ENCODE measurements around the gene NDUFB3. TPM values are rescaled to one million over a fixed set of nuclear protein-coding genes. Genes with fewer than 3 reads are reported as not detected.
A peak's percentile ranks its signal among the peaks of the same experiment; 100 is the strongest.

NDUFB3 gene
- total and polyA plus RNA-seq, 10 of the 15 experiments (the other 5 are each of a cell fraction or from before 2014, with no cell fraction given), result 115 to 1,059 (median 187) TPM

GRCh38 chr2:201118121-201118960 is 46.5 kb downstream of the NDUFB3 start (continued):
- peak; percentile 99 for TF ChIP-seq IKZF1 (conservative IDR thresholded peaks at IDR 0.05)
- TF ChIP-seq NRF1 (conservative IDR thresholded peaks at IDR 0.05; ENCODE audit: low read depth, low read length), result no peak
- TF ChIP-seq ZNF24 (IDR thresholded peaks at IDR 0.05), result peak; percentile 74
- TF ChIP-seq ZNF687 (IDR thresholded peaks at IDR 0.05), result peak; percentile 88
- TF ChIP-seq MTA2 (IDR thresholded peaks at IDR 0.05; ENCODE audit: low read depth), result peak; percentile 94
- peak; percentile 97 to 98 for TF ChIP-seq IKZF2 (IDR thresholded peaks at IDR 0.05)
- no peak for TF ChIP-seq ZZZ3 (IDR thresholded peaks at IDR 0.05; ENCODE audit: control insufficient read depth, insufficient read length, low read depth)
- TF ChIP-seq SPI1 (IDR thresholded peaks at IDR 0.05; ENCODE audit: borderline replicate concordance, insufficient read depth, low read depth, low read length), result no peak
- TF ChIP-seq RCOR1 (conservative IDR thresholded peaks at IDR 0.05; ENCODE audit: low read depth, low read length), result no peak
- TF ChIP-seq CTCF (IDR thresholded peaks at IDR 0.05 in 2 of 3, conservative IDR thresholded peaks at IDR 0.05 in 1 of 3; ENCODE audit: control insufficient read depth in 2 of 3, extremely low read depth in 1 of 3, insufficient read depth in 1 of 3, low read depth in 3 of 3, low read length in 3 of 3), result peak; percentile 37 to 65 (median 42)
- TF ChIP-seq NR2F1 (conservative IDR thresholded peaks at IDR 0.05), result peak; percentile 97
- peak; percentile 89 to 91 for TF ChIP-seq BHLHE40 (IDR thresholded peaks at IDR 0.05; ENCODE audit: borderline replicate concordance in 1 of 2, low read depth in 2 of 2, low read length in 1 of 2)
- no peak for TF ChIP-seq E2F8 (IDR thresholded peaks at IDR 0.05; ENCODE audit: low read depth, partially characterized antibody)
- TF ChIP-seq E2F4 (IDR thresholded peaks at IDR 0.05; ENCODE audit: low read depth, low read length), result 0 out of 2 replicates have a peak, but pooled peaks have one; percentile 26
- no peak; the same call in 1 of the 2 replicates for TF ChIP-seq ZBED1 (IDR thresholded peaks at IDR 0.05; ENCODE audit: borderline replicate concordance)
- TF ChIP-seq CEBPB (IDR thresholded peaks at IDR 0.05; ENCODE audit: borderline replicate concordance in 1 of 2, low read depth in 2 of 2, low read length in 2 of 2), result no peak; a peak in 1 of 4 replicates
- no peak for TF ChIP-seq FOXM1 (IDR thresholded peaks at IDR 0.05; ENCODE audit: low read depth, low read length)
- peak; percentile 96 for TF ChIP-seq TBL1XR1 (IDR thresholded peaks at IDR 0.05; ENCODE audit: low read depth, low read length)
- TF ChIP-seq SRF (IDR thresholded peaks at IDR 0.05; ENCODE audit: low read depth in 2 of 2, low read length in 2 of 2), result no peak
